Activated T-helper 1 cell treated with anti-CD3 and anti-CD28 coated beads, Interleukin-12 subunit alpha, Interleukin-12 subunit beta, Interleukin-2, Interleukin-4 antibody, amounts not matched to agents 30 ng/mL and 10 ng/mL and 1 ng/mL, durations not matched to agents 14 hours and 24 hours and 36 hours (primary cell): Measurements from ENCODE around the gene NNMT. TPM values are rescaled to one million over a fixed set of nuclear protein-coding genes. Genes with fewer than 3 reads are reported as not detected.

Source experiments
- DNase-seq: peaks from one replicate; pipeline ENCODE4 v3.0.0; 2021; ENCODE audit warnings: low spot score
- H3K27ac Mint-ChIP-seq: one replicate; pipeline ENCODE4 v1.8.0; 2021; ENCODE audit warnings: mild to moderate bottlenecking, mixed read lengths
- H3K27me3 Mint-ChIP-seq: one replicate; pipeline ENCODE4 v1.8.0; 2022; ENCODE audit warnings: mild to moderate bottlenecking, moderate library complexity, mixed read lengths; ENCODE audit not compliant: insufficient read depth
- H3K36me3 Mint-ChIP-seq: one replicate; pipeline ENCODE4 v1.8.0; 2021; ENCODE audit warnings: low read depth, mixed read lengths
- H3K4me1 Mint-ChIP-seq: one replicate; pipeline ENCODE4 v1.8.0; 2021; ENCODE audit warnings: low read depth, mixed read lengths
- H3K4me3 Mint-ChIP-seq: one replicate; pipeline ENCODE4 v1.8.0; 2021; ENCODE audit warnings: mild to moderate bottlenecking, moderate library complexity, mixed read lengths
- H3K9me3 Mint-ChIP-seq: one replicate; pipeline ENCODE4 v1.8.0; 2021; ENCODE audit warnings: mixed read lengths
- intact Hi-C: fragments of 100-400 bp; cut with micrococcal nuclease; formaldehyde crosslinking; loops from one replicate; pipeline ENCODE4 v1.15.1; 2024
- total RNA-seq: library from RNA; stranded (reverse); gene quantifications from 2 replicates; pipeline ENCODE4 v1.2.3, GENCODE V29; 2022

The NNMT gene
- total RNA-seq, 1 donor from 2014 or later, result not detected

- H3K4me3 Mint-ChIP-seq, result no peak overlapping the region
- H3K36me3 Mint-ChIP-seq, result no peaks in the 10 kb centered on the region
- DNase-seq, result no peak
- peaks cover 11% of the 10 kb centered on the region for H3K27me3 Mint-ChIP-seq
- peaks cover 14% of the 10 kb centered on the region for H3K4me1 Mint-ChIP-seq
- H3K9me3 Mint-ChIP-seq, result no peaks in the 10 kb centered on the region
- no peak overlapping the region for H3K27ac Mint-ChIP-seq
- intact Hi-C loops, result no loop called here
Measured at GRCh38 chr11:114310095-114310494, 13.9 kb downstream of the NNMT start.

GRCh38 chr11:114311946-114312345, 15.7 kb downstream of the NNMT start:
- Mint-ChIP-seq H3K9me3 (no peaks in the 10 kb centered on the region), H3K27me3 (peaks cover 11% of the 10 kb centered on the region), H3K4me3 (no peak overlapping the region), H3K4me1 (peaks cover 29% of the 10 kb centered on the region), H3K27ac (no peak overlapping the region), H3K36me3 (no peaks in the 10 kb centered on the region)
- no peak for DNase-seq
- intact Hi-C loops, result no loop called here

- Mint-ChIP-seq H3K9me3 (no peaks in the 10 kb centered on the region), H3K4me3 (no peak overlapping the region), H3K4me1 (peaks cover 31% of the 10 kb centered on the region), H3K27ac (no peak overlapping the region), H3K36me3 (no peaks in the 10 kb centered on the region), H3K27me3 (peaks cover under 1% of the 10 kb centered on the region)
- no peak for DNase-seq
- intact Hi-C loops, result no loop called here
Measured at GRCh38 chr11:114314096-114314495, 17.9 kb downstream of the NNMT start.

DNA sequence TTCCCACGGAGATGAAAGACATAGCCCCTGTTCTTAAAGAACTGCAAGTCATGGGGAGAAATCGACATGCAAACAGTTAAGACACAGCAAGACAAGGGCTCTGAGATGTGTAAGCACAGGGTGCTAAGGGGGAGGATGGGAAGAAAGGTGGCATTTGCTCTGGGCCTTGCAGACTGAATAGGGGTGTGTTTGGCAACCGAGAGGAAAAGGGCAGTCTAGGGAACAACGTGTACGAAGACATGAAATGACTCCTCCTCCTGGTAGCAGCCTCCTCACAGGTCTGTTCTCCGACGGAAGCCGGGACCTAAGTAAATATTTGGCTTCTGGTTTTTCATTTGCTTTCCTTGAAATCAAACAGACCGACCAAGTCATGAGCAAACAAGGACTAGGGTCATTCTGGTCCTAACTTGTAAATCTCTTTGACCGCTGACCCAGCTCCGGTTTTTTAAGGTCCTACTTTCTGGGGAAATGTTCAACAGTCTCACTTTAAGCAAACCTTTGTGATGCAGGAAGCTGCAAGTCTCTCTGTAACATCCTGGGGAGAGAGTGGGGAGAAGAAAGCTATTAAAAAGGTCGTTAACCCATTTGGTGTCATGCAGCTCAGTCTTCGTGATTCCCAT, 19.7 kb downstream of the NNMT start:
- intact Hi-C loops, result no loop called here
- no peak for DNase-seq
- H3K27ac Mint-ChIP-seq, result peak overlapping the region; percentile 14

GRCh38 chr11:114316980-114317786, 21.0 kb downstream of the NNMT start:
- H3K4me1 Mint-ChIP-seq, result peaks cover 46% of the 10 kb centered on the region
- no peak overlapping the region for H3K27ac Mint-ChIP-seq
- no peaks in the 10 kb centered on the region for H3K27me3 Mint-ChIP-seq
- intact Hi-C loops, result no loop called here
- DNase-seq, result no peak
- H3K36me3 Mint-ChIP-seq, result no peaks in the 10 kb centered on the region
- H3K9me3 Mint-ChIP-seq, result no peaks in the 10 kb centered on the region
- no peak overlapping the region for H3K4me3 Mint-ChIP-seq

More for the DNA sequence above, 19.7 kb downstream of the NNMT start:
- peaks cover 46% of the 10 kb centered on the region for H3K4me1 Mint-ChIP-seq
- peak overlapping the region; percentile 44 for H3K4me3 Mint-ChIP-seq
- no peaks in the 10 kb centered on the region for H3K36me3 Mint-ChIP-seq
- H3K27me3 Mint-ChIP-seq, result no peaks in the 10 kb centered on the region
- H3K9me3 Mint-ChIP-seq, result no peaks in the 10 kb centered on the region

DNA sequence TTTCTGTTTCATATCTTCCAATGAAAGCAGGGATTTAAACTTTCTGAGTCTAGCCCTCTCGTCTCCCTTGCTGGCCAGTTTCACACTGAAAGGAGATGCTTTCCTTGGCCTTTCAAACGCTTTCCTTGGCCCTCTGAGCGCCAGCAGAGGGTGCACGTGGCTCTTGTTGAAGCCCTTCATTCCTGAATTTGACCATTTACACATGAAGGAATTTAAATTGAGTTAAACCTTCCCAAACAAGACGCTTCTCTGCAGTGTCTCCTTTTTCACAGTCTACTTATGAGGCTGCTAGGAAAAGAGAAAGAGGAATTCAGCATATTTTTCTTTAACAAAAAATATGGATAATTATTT, 21.6 kb downstream of the NNMT start:
- no peaks in the 10 kb centered on the region for H3K9me3 Mint-ChIP-seq
- intact Hi-C loops, result no loop called here
- no peaks in the 10 kb centered on the region for H3K36me3 Mint-ChIP-seq
- H3K4me1 Mint-ChIP-seq, result peaks cover 46% of the 10 kb centered on the region
- no peak overlapping the region for H3K27ac Mint-ChIP-seq
- no peaks in the 10 kb centered on the region for H3K27me3 Mint-ChIP-seq
- H3K4me3 Mint-ChIP-seq, result no peak overlapping the region
- no peak for DNase-seq

- Mint-ChIP-seq H3K27ac (peak overlapping the region; percentile 7), H3K27me3 (peaks cover 3% of the 10 kb centered on the region), H3K4me3 (no peak overlapping the region), H3K36me3 (no peaks in the 10 kb centered on the region), H3K9me3 (no peaks in the 10 kb centered on the region), H3K4me1 (peaks cover 46% of the 10 kb centered on the region)
- intact Hi-C loops, result no loop called here
- DNase-seq, result no peak
Measured at GRCh38 chr11:114318361-114318760, 22.2 kb downstream of the NNMT start.

GRCh38 chr11:114319716-114320328, 23.6 kb downstream of the NNMT start:
- intact Hi-C loops, result no loop called here
- H3K27ac Mint-ChIP-seq, result no peak overlapping the region
- peaks cover 3% of the 10 kb centered on the region for H3K27me3 Mint-ChIP-seq
- no peaks in the 10 kb centered on the region for H3K9me3 Mint-ChIP-seq
- peaks cover 46% of the 10 kb centered on the region for H3K4me1 Mint-ChIP-seq
- no peak for DNase-seq
- H3K36me3 Mint-ChIP-seq, result no peaks in the 10 kb centered on the region
- no peak overlapping the region for H3K4me3 Mint-ChIP-seq

DNA sequence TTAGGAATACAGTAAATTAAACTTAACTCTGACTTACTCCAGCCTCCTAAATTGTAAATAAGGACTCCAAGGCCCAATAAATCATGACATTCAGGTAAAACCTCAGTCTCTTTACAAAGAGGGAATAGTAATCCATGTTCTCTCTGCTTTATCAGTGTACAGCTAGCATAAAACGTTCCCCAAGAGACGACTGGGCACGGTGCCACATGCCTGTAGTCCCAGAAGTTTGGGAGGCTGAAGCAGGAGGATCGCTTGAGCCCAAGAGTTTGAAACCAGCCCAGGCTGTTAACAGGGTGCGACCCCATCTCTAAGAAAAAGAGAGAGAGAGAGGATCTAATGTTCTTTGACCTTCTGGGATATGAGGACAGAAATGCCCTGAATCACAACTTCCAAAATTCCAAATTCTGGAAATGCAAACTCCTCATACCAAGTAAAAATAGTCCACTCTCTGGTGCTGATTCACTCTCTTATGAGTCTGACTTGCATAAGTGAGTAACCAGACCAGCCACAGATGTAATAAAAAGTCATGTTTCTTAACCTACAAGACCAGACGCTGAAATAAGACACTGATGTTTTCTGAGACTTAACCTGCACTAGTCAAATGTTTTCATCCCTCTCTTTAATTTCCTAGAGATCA, 25.5 kb downstream of the NNMT start:
- Mint-ChIP-seq H3K4me1 (peaks cover 30% of the 10 kb centered on the region), H3K4me3 (no peak overlapping the region), H3K27ac (no peak overlapping the region), H3K36me3 (no peaks in the 10 kb centered on the region), H3K9me3 (no peaks in the 10 kb centered on the region), H3K27me3 (peaks cover 3% of the 10 kb centered on the region)
- no peak for DNase-seq
- intact Hi-C loops, result no loop called here

DNA sequence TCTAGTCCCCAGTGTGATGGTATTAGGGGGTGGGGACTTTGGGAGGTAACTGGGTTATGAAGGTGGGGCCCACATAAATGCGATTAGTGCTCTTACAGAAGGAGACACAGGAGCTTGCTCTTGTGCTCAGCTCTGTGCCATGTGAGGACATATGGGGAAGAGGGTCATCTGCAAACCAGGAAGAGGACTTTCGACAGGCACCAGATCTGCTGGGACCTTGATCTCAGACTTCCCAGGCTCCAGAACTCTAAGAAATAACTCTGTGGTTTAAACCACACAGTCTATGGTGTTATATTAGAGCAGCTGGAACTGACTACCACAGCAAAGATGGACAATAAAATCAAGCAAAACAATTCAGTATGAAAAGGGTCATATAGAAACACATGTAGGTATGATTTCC, 26.7 kb downstream of the NNMT start:
- H3K27me3 Mint-ChIP-seq, result peaks cover 3% of the 10 kb centered on the region
- intact Hi-C loops, result no loop called here
- no peak overlapping the region for H3K27ac Mint-ChIP-seq
- no peaks in the 10 kb centered on the region for H3K36me3 Mint-ChIP-seq
- no peak for DNase-seq
- peaks cover 27% of the 10 kb centered on the region for H3K4me1 Mint-ChIP-seq
- H3K4me3 Mint-ChIP-seq, result no peak overlapping the region
- H3K9me3 Mint-ChIP-seq, result no peaks in the 10 kb centered on the region

- intact Hi-C loops, result no loop called here
- H3K27me3 Mint-ChIP-seq, result peaks cover 5% of the 10 kb centered on the region
- no peak overlapping the region for H3K27ac Mint-ChIP-seq
- H3K36me3 Mint-ChIP-seq, result no peaks in the 10 kb centered on the region
- H3K9me3 Mint-ChIP-seq, result peaks cover 13% of the 10 kb centered on the region
- no peak overlapping the region for H3K4me3 Mint-ChIP-seq
- H3K4me1 Mint-ChIP-seq, result no peaks in the 10 kb centered on the region
- no peak for DNase-seq
Measured at GRCh38 chr11:114326151-114326550, 30.0 kb downstream of the NNMT start.

DNA sequence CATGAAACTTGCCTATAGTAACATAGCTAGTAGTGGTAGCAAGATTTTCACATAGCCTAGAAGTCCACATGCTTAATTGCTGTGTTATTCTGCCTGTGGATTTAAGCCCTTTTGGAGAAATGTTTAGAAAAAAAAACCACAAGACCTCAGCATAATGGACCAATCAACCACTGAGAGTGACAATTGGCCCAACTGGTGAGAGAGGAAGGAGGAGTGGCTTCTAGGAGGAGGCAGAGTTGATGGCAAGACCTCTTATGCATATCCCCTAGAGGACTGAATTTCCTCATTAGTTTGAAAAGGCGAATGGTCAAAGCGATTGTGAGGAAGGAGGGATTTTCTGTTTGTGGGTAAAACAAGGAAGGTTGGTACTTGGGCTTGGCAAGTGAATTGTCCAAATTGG, 30.6 kb downstream of the NNMT start:
- H3K9me3 Mint-ChIP-seq, result peaks cover 14% of the 10 kb centered on the region
- H3K36me3 Mint-ChIP-seq, result no peaks in the 10 kb centered on the region
- no peak overlapping the region for H3K4me3 Mint-ChIP-seq
- intact Hi-C loops, result no loop called here
- DNase-seq, result no peak
- no peaks in the 10 kb centered on the region for H3K4me1 Mint-ChIP-seq
- H3K27me3 Mint-ChIP-seq, result peaks cover 5% of the 10 kb centered on the region
- no peak overlapping the region for H3K27ac Mint-ChIP-seq

- Mint-ChIP-seq H3K9me3 (peaks cover 16% of the 10 kb centered on the region), H3K4me1 (no peaks in the 10 kb centered on the region), H3K36me3 (no peaks in the 10 kb centered on the region), H3K27me3 (peaks cover 9% of the 10 kb centered on the region), H3K27ac (no peak overlapping the region), H3K4me3 (no peak overlapping the region)
- no peak for DNase-seq
- intact Hi-C loops, result no loop called here
Measured at GRCh38 chr11:114330373-114330772, 34.2 kb downstream of the NNMT start.
